ENCODE data around the gene GTF2H2. TPM values are rescaled to one million over a fixed set of nuclear protein-coding genes. Genes with fewer than 3 reads are reported as not detected.

Gene GTF2H2
- polyA plus RNA-seq, 1 donor from 2014 or later: 32.5 TPM

Other genes starting within 250 kb of the GTF2H2 start
- gene SERF1A, start 167.0 kb downstream of the GTF2H2 start, polyA plus RNA-seq: 20.5 and 26.2 TPM in 2 replicates
- gene SMN1, start 142.6 kb downstream of the GTF2H2 start, polyA plus RNA-seq: 63.1 and 77.0 TPM in 2 replicates
- gene NAIP, start 42.3 kb downstream of the GTF2H2 start, polyA plus RNA-seq: 28.1 and 31.1 TPM in 2 replicates